ENCODE results near the gene FSTL4. TPM values are rescaled to one million over a fixed set of nuclear protein-coding genes. Genes with fewer than 3 reads are reported as not detected.

Gene FSTL4
- total RNA-seq, 1 experiment from 2014 or later: 2.1 TPM

- DNase-seq (ENCODE audit: low read depth, low spot score): no peak
- in situ Hi-C loops (cut with HindIII; ENCODE audit: low pct_unique_long_range_greater_than_20kb, low sequenced_read_pairs): no loop called here
Measured at GRCh38 chr5:133412661-133413060, 199.7 kb downstream of the FSTL4 start.

- in situ Hi-C loops (cut with HindIII; ENCODE audit: low pct_unique_long_range_greater_than_20kb, low sequenced_read_pairs): no loop called here
- no peak for DNase-seq (ENCODE audit: low read depth, low spot score)
Measured at GRCh38 chr5:133410335-133410828, 202.0 kb downstream of the FSTL4 start.

- in situ Hi-C loops (cut with HindIII; ENCODE audit: low pct_unique_long_range_greater_than_20kb, low sequenced_read_pairs): no loop called here
- DNase-seq (ENCODE audit: low read depth, low spot score): no peak
Measured at GRCh38 chr5:133409210-133409674, 203.1 kb downstream of the FSTL4 start.

- in situ Hi-C loops (cut with HindIII; ENCODE audit: low pct_unique_long_range_greater_than_20kb, low sequenced_read_pairs): no loop called here
- no peak for DNase-seq (ENCODE audit: low read depth, low spot score)
Measured at GRCh38 chr5:133408322-133408721, 204.0 kb downstream of the FSTL4 start.

GRCh38 chr5:133406977-133407632 lies 205.2 kb downstream of the FSTL4 start:
- DNase-seq (ENCODE audit: low read depth, low spot score): no peak
- in situ Hi-C loops (cut with HindIII; ENCODE audit: low pct_unique_long_range_greater_than_20kb, low sequenced_read_pairs): no loop called here

GRCh38 chr5:133406208-133406976 lies 205.9 kb downstream of the FSTL4 start:
- DNase-seq (ENCODE audit: low read depth, low spot score): no peak
- in situ Hi-C loops (cut with HindIII; ENCODE audit: low pct_unique_long_range_greater_than_20kb, low sequenced_read_pairs): no loop called here

GRCh38 chr5:133405275-133406034 lies 206.9 kb downstream of the FSTL4 start:
- DNase-seq (ENCODE audit: low read depth, low spot score): no peak
- in situ Hi-C loops (cut with HindIII; ENCODE audit: low pct_unique_long_range_greater_than_20kb, low sequenced_read_pairs): no loop called here

- peak; percentile 9 for DNase-seq (ENCODE audit: low read depth, low spot score)
- in situ Hi-C loops (cut with HindIII; ENCODE audit: low pct_unique_long_range_greater_than_20kb, low sequenced_read_pairs): no loop called here
Measured at GRCh38 chr5:133404724-133405123, 207.6 kb downstream of the FSTL4 start.

- in situ Hi-C loops (cut with HindIII; ENCODE audit: low pct_unique_long_range_greater_than_20kb, low sequenced_read_pairs): no loop called here
- no peak for DNase-seq (ENCODE audit: low read depth, low spot score)
Measured at GRCh38 chr5:133403741-133404364, 208.5 kb downstream of the FSTL4 start.

- in situ Hi-C loops (cut with HindIII; ENCODE audit: low pct_unique_long_range_greater_than_20kb, low sequenced_read_pairs): no loop called here
Measured at GRCh38 chr5:133402775-133403174, 209.6 kb downstream of the FSTL4 start.

GRCh38 chr5:133401731-133402347 lies 210.5 kb downstream of the FSTL4 start:
- in situ Hi-C loops (cut with HindIII; ENCODE audit: low pct_unique_long_range_greater_than_20kb, low sequenced_read_pairs): no loop called here

More at GRCh38 chr5:133402775-133403174, 209.6 kb downstream of the FSTL4 start:
- no peak for DNase-seq (ENCODE audit: low read depth, low spot score)

GRCh38 chr5:133400831-133401351 lies 211.4 kb downstream of the FSTL4 start:
- no peak for DNase-seq (ENCODE audit: low read depth, low spot score)
- in situ Hi-C loops (cut with HindIII; ENCODE audit: low pct_unique_long_range_greater_than_20kb, low sequenced_read_pairs): no loop called here

More at GRCh38 chr5:133401731-133402347, 210.5 kb downstream of the FSTL4 start:
- no peak for DNase-seq (ENCODE audit: low read depth, low spot score)

- in situ Hi-C loops (cut with HindIII; ENCODE audit: low pct_unique_long_range_greater_than_20kb, low sequenced_read_pairs): no loop called here
- DNase-seq (ENCODE audit: low read depth, low spot score): no peak
Measured at GRCh38 chr5:133400120-133400519, 212.2 kb downstream of the FSTL4 start.

- in situ Hi-C loops (cut with HindIII; ENCODE audit: low pct_unique_long_range_greater_than_20kb, low sequenced_read_pairs): no loop called here
Measured at GRCh38 chr5:133399247-133399891, 213.0 kb downstream of the FSTL4 start.

GRCh38 chr5:133398646-133399101 lies 213.7 kb downstream of the FSTL4 start:
- DNase-seq (ENCODE audit: low read depth, low spot score): no peak
- in situ Hi-C loops (cut with HindIII; ENCODE audit: low pct_unique_long_range_greater_than_20kb, low sequenced_read_pairs): no loop called here

More at GRCh38 chr5:133399247-133399891, 213.0 kb downstream of the FSTL4 start:
- DNase-seq (ENCODE audit: low read depth, low spot score): no peak

- DNase-seq (ENCODE audit: low read depth, low spot score): no peak
- in situ Hi-C loops (cut with HindIII; ENCODE audit: low pct_unique_long_range_greater_than_20kb, low sequenced_read_pairs): no loop called here
Measured at GRCh38 chr5:133397990-133398645, 214.2 kb downstream of the FSTL4 start.
